ENCODE data around the gene SMAD6.

GRCh38 chr15:66829551-66830121 lies 127.6 kb downstream of the SMAD6 start:
- TF ChIP-seq CTCF (IDR thresholded peaks at IDR 0.05; ENCODE audit: poor library complexity, severe bottlenecking) (no peak), POLR2AphosphoS5 (IDR thresholded peaks at IDR 0.05) (no peak), EZH2 (IDR thresholded peaks at IDR 0.05; ENCODE audit: borderline replicate concordance, insufficient read depth, low read length, poor library complexity, severe bottlenecking) (no peak), REST (IDR thresholded peaks at IDR 0.05; ENCODE audit: borderline replicate concordance) (no peak), TAF1 (IDR thresholded peaks at IDR 0.05; ENCODE audit: low read depth) (no peak), EP300 (conservative IDR thresholded peaks at IDR 0.05; ENCODE audit: poor library complexity, severe bottlenecking) (no peak), SMC3 (conservative IDR thresholded peaks at IDR 0.05; ENCODE audit: poor library complexity) (no peak), RAD21 (conservative IDR thresholded peaks at IDR 0.05) (no peak)

All from neural cell (in vitro differentiated cells).